HEK293 (cell line): Measurements from ENCODE around the gene TSC2.

ENCODE experiments used
- CTCF ChIA-PET: fragments of 350-600 bp; formaldehyde crosslinking; extraction: SDS; loops from one replicate; lab custom pipeline; 2021; ENCODE audit warnings: antibody characterized with exemption; lab: Yijun Ruan, JAX
- POLR2A ChIA-PET: fragments of 300-600 bp; formaldehyde crosslinking; extraction: SDS; loops from one replicate; lab custom pipeline; 2020; ENCODE audit warnings: antibody characterized with exemption, inconsistent platforms; lab: Yijun Ruan, JAX
- H3K27ac ChIP-seq: fragments of 200-500 bp; sonication (Bioruptor generic); 2 replicates; pipeline ENCODE4 v1.5.1; 2014; ENCODE audit warnings: low read depth, low read length, control low read depth, inconsistent platforms; ENCODE audit errors: extremely low read depth
- H3K36me3 ChIP-seq, 2 experiments: fragments of 200-500 bp in 1 of 2; sonication (Bioruptor generic) in 1 of 2; 1 replicate in 1 of 2; 2 replicates in 1 of 2; pipeline ENCODE4 v1.5.1; 2014 to 2017; ENCODE audit warnings: inconsistent platforms in 2 of 2, low read length in 2 of 2; ENCODE audit not compliant: control insufficient read depth in 2 of 2, insufficient read depth in 1 of 2
- H3K4me1 ChIP-seq: fragments of 200-500 bp; sonication (Bioruptor generic); 2 replicates; pipeline ENCODE4 v1.5.1; 2014; ENCODE audit warnings: mild to moderate bottlenecking, low read length, inconsistent platforms; ENCODE audit not compliant: control insufficient read depth, insufficient read depth
- H3K4me3 ChIP-seq: 2 replicates; pipeline ENCODE4 v1.5.1; 2011; ENCODE audit warnings: low read depth, mild to moderate bottlenecking, control low read depth, low read length, moderate library complexity
- H3K9me3 ChIP-seq: fragments of 200-500 bp; sonication (Bioruptor generic); 2 replicates; pipeline ENCODE4 v1.5.1; 2014; ENCODE audit warnings: low read depth, low read length, inconsistent platforms; ENCODE audit not compliant: control insufficient read depth, insufficient read depth
- BCL11A ChIP-seq: fragments of 450-650 bp; formaldehyde crosslinking; IDR thresholded peaks from 2 replicates; pipeline ENCODE4 v1.5.1; 2016; ENCODE audit warnings: low read depth, missing biosample characterization, missing genetic modification characterization
- GLI2 ChIP-seq: fragments of 450-650 bp; formaldehyde crosslinking; IDR thresholded peaks from 2 replicates; pipeline ENCODE4; 2017; ENCODE audit warnings: missing biosample characterization, missing genetic modification characterization, low read depth, borderline replicate concordance
- KLF10 ChIP-seq: fragments of 450-650 bp; IDR thresholded peaks from 2 replicates; pipeline ENCODE4 v1.5.1; 2018; ENCODE audit warnings: missing biosample characterization, mild to moderate bottlenecking, missing genetic modification characterization
- SETDB1 ChIP-seq: IDR thresholded peaks from one replicate; pipeline ENCODE4 v1.6.1; 2017; ENCODE audit warnings: mild to moderate bottlenecking, low read length, moderate library complexity, mixed read lengths; ENCODE audit not compliant: insufficient read length
- TRIM28 ChIP-seq: IDR thresholded peaks from 2 replicates; pipeline ENCODE4 v1.6.1; 2011; ENCODE audit warnings: low read length, control low read depth, borderline replicate concordance
- WT1 ChIP-seq: fragments of 450-650 bp; formaldehyde crosslinking; IDR thresholded peaks from 2 replicates; pipeline ENCODE4 v1.5.1; 2016; ENCODE audit warnings: missing biosample characterization, missing genetic modification characterization
- ZEB2 ChIP-seq: fragments of 450-650 bp; formaldehyde crosslinking; IDR thresholded peaks from 2 replicates; pipeline ENCODE4 v1.5.1; 2016; ENCODE audit warnings: missing biosample characterization, missing genetic modification characterization
- ZFP69B ChIP-seq: fragments of 450-650 bp; formaldehyde crosslinking; IDR thresholded peaks from 2 replicates; pipeline ENCODE4 v1.5.1; 2016; ENCODE audit warnings: missing biosample characterization, missing genetic modification characterization
- ZNF10 ChIP-seq: fragments of 450-650 bp; formaldehyde crosslinking; IDR thresholded peaks from 2 replicates; pipeline ENCODE4 v1.5.1; 2017; ENCODE audit warnings: missing biosample characterization, missing genetic modification characterization
- ZNF112 ChIP-seq: fragments of 450-650 bp; formaldehyde crosslinking; IDR thresholded peaks from 2 replicates; pipeline ENCODE4 v1.5.0; 2017; ENCODE audit warnings: missing biosample characterization, missing genetic modification characterization
- ZNF202 ChIP-seq: fragments of 450-650 bp; formaldehyde crosslinking; IDR thresholded peaks from 2 replicates; pipeline ENCODE4 v1.5.1; 2016; ENCODE audit warnings: missing biosample characterization, missing genetic modification characterization, borderline replicate concordance
- ZNF221 ChIP-seq: fragments of 450-650 bp; formaldehyde crosslinking; IDR thresholded peaks from 2 replicates; pipeline ENCODE4 v1.5.1; 2017; ENCODE audit warnings: missing biosample characterization, missing genetic modification characterization, borderline replicate concordance
- ZNF366 ChIP-seq: fragments of 450-650 bp; formaldehyde crosslinking; conservative IDR thresholded peaks from 2 replicates; pipeline ENCODE4 v1.5.1; 2016; ENCODE audit warnings: missing biosample characterization, missing genetic modification characterization
- ZNF394 ChIP-seq: fragments of 450-650 bp; formaldehyde crosslinking; IDR thresholded peaks from 2 replicates; pipeline ENCODE4 v1.5.1; 2016; ENCODE audit warnings: missing biosample characterization, missing genetic modification characterization, mild to moderate bottlenecking, moderate library complexity, borderline replicate concordance
- ZNF48 ChIP-seq: fragments of 450-650 bp; formaldehyde crosslinking; IDR thresholded peaks from 2 replicates; pipeline ENCODE4 v1.5.1; 2016; ENCODE audit warnings: missing biosample characterization, missing genetic modification characterization
- ZNF514 ChIP-seq: fragments of 450-650 bp; formaldehyde crosslinking; IDR thresholded peaks from 2 replicates; pipeline ENCODE4 v1.5.1; 2016; ENCODE audit warnings: missing biosample characterization, missing genetic modification characterization
- ZNF624 ChIP-seq: fragments of 450-650 bp; formaldehyde crosslinking; IDR thresholded peaks from 2 replicates; pipeline ENCODE4 v1.5.1; 2017; ENCODE audit warnings: missing biosample characterization, missing genetic modification characterization
- ZSCAN30 ChIP-seq: fragments of 450-650 bp; IDR thresholded peaks from 2 replicates; pipeline ENCODE4 v1.5.1; 2018; ENCODE audit warnings: missing biosample characterization, mild to moderate bottlenecking, missing genetic modification characterization, moderate library complexity
- TF ChIP-seq, protein P1 (sequence below): fragments of 450-650 bp; formaldehyde crosslinking; IDR thresholded peaks from 2 replicates; pipeline ENCODE4 v1.5.1; 2016; ENCODE audit warnings: missing biosample characterization, missing genetic modification characterization
- TF ChIP-seq, protein P2 (sequence below): fragments of 450-650 bp; formaldehyde crosslinking; IDR thresholded peaks from 2 replicates; pipeline ENCODE4 v1.5.1; 2016; ENCODE audit warnings: missing biosample characterization, missing genetic modification characterization
- TF ChIP-seq, protein P3 (sequence below): fragments of 450-650 bp; formaldehyde crosslinking; IDR thresholded peaks from 2 replicates; pipeline ENCODE4 v1.5.1; 2016; ENCODE audit warnings: missing biosample characterization, missing genetic modification characterization
- TF ChIP-seq, protein P4 (sequence below): fragments of 450-650 bp; formaldehyde crosslinking; IDR thresholded peaks from 2 replicates; pipeline ENCODE4 v1.5.1; 2016; ENCODE audit warnings: missing biosample characterization, missing genetic modification characterization
- TF ChIP-seq, protein P5 (sequence below): fragments of 450-650 bp; formaldehyde crosslinking; IDR thresholded peaks from 2 replicates; pipeline ENCODE4 v1.5.1; 2016; ENCODE audit warnings: missing biosample characterization, missing genetic modification characterization
- TF ChIP-seq, protein P6 (sequence below): fragments of 450-650 bp; formaldehyde crosslinking; IDR thresholded peaks from 2 replicates; pipeline ENCODE4 v1.5.1; 2016; ENCODE audit warnings: missing biosample characterization, missing genetic modification characterization, borderline replicate concordance

Gene TSC2

DNA sequence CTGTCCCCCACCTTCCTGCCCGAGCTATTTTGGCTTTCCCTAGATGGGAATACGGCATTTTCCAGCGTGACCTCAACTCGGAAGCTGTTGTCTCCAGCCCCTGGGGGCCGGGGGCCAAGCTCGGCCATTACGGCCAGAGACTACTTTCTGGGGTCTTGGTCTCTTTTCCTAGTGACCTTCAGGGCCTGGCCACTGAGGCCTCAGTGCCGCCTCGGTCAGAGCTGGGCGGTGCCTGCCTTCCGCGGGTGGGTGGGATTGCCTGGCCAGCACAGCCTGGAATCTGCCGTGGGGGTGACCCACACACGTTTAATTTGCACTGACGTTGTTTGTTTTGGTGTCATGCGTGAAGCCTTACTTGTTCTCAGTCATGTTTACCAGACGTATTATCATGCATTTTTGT, 29.2 kb downstream of the TSC2 start:
- H3K4me3 ChIP-seq = no peak overlapping the region
- H3K36me3 ChIP-seq = peaks cover 0 to 89% of the 10 kb centered on the region in 2 experiments; a peak in 1 of 3 replicates
- CTCF ChIA-PET = no interaction called here
- H3K9me3 ChIP-seq = no peaks in the 10 kb centered on the region
- no peak overlapping the region for H3K27ac ChIP-seq
- POLR2A ChIA-PET = interaction anchor here (0.6 kb wide), 1 partner anchor 9 kb away, joined by 3 read pairs; no protein-coding TSS in a partner anchor
- no peak for TF ChIP-seq ZSCAN30 (tag by site-specific recombination)
- TF ChIP-seq SETDB1 = no peak
- TF ChIP-seq, protein P1, sequence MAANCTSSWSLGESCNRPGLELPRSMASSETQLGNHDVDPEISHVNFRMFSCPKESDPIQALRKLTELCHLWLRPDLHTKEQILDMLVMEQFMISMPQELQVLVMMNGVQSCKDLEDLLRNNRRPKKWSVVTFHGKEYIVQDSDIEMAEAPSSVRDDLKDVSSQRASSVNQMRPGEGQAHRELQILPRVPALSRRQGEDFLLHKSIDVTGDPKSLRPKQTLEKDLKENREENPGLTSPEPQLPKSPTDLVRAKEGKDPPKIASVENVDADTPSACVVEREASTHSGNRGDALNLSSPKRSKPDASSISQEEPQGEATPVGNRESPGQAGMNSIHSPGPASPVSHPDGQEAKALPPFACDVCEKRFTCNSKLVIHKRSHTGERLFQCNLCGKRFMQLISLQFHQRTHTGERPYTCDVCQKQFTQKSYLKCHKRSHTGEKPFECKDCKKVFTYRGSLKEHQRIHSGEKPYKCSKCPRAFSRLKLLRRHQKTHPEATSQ = no peak
- TF ChIP-seq, protein P2, sequence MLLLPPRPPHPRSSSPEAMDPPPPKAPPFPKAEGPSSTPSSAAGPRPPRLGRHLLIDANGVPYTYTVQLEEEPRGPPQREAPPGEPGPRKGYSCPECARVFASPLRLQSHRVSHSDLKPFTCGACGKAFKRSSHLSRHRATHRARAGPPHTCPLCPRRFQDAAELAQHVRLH (tag by site-specific recombination) = no peak
- no peak for TF ChIP-seq WT1
- no peaks in the 10 kb centered on the region for H3K4me1 ChIP-seq

DNA sequence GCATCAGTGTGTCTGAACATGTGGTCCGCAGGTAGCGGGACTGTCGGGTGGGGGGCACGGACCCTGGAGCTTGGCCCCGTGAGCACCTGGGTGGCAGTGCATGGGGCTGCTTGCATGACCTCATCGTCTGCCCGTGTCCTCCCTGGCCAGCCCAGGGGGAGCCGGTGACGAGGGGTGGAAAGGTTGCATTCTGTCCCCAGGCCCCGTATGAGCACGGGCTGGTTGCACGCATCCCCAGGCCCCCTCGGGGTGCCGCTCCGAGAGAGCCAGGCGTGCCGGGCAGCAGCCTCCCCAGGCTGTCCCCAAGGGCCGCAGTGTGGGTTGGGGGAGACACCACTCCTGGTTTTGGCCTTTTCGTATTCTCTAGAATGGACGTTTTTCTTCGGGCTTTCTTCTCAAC, 29.9 kb downstream of the TSC2 start:
- ChIA-PET POLR2A (interaction anchor here (0.6 kb wide), 1 partner anchor 78 kb away, joined by 3 read pairs; the partner anchor contains the start of gene TRAF7), CTCF (interaction anchor here (0.6 kb wide), 1 partner anchor 12 kb away, joined by 3 read pairs; no protein-coding TSS in a partner anchor)
- TF ChIP-seq ZNF514 (tag by site-specific recombination) = no peak
- TF ChIP-seq, protein P3, sequence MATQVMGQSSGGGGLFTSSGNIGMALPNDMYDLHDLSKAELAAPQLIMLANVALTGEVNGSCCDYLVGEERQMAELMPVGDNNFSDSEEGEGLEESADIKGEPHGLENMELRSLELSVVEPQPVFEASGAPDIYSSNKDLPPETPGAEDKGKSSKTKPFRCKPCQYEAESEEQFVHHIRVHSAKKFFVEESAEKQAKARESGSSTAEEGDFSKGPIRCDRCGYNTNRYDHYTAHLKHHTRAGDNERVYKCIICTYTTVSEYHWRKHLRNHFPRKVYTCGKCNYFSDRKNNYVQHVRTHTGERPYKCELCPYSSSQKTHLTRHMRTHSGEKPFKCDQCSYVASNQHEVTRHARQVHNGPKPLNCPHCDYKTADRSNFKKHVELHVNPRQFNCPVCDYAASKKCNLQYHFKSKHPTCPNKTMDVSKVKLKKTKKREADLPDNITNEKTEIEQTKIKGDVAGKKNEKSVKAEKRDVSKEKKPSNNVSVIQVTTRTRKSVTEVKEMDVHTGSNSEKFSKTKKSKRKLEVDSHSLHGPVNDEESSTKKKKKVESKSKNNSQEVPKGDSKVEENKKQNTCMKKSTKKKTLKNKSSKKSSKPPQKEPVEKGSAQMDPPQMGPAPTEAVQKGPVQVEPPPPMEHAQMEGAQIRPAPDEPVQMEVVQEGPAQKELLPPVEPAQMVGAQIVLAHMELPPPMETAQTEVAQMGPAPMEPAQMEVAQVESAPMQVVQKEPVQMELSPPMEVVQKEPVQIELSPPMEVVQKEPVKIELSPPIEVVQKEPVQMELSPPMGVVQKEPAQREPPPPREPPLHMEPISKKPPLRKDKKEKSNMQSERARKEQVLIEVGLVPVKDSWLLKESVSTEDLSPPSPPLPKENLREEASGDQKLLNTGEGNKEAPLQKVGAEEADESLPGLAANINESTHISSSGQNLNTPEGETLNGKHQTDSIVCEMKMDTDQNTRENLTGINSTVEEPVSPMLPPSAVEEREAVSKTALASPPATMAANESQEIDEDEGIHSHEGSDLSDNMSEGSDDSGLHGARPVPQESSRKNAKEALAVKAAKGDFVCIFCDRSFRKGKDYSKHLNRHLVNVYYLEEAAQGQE (tag by site-specific recombination) = no peak
- TF ChIP-seq, protein P4, sequence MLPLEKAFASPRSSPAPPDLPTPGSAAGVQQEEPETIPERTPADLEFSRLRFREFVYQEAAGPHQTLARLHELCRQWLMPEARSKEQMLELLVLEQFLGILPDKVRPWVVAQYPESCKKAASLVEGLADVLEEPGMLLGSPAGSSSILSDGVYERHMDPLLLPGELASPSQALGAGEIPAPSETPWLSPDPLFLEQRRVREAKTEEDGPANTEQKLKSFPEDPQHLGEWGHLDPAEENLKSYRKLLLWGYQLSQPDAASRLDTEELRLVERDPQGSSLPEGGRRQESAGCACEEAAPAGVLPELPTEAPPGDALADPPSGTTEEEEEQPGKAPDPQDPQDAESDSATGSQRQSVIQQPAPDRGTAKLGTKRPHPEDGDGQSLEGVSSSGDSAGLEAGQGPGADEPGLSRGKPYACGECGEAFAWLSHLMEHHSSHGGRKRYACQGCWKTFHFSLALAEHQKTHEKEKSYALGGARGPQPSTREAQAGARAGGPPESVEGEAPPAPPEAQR (tag by site-specific recombination) = no peak
- TF ChIP-seq TRIM28 = no peak
- TF ChIP-seq, protein P5, sequence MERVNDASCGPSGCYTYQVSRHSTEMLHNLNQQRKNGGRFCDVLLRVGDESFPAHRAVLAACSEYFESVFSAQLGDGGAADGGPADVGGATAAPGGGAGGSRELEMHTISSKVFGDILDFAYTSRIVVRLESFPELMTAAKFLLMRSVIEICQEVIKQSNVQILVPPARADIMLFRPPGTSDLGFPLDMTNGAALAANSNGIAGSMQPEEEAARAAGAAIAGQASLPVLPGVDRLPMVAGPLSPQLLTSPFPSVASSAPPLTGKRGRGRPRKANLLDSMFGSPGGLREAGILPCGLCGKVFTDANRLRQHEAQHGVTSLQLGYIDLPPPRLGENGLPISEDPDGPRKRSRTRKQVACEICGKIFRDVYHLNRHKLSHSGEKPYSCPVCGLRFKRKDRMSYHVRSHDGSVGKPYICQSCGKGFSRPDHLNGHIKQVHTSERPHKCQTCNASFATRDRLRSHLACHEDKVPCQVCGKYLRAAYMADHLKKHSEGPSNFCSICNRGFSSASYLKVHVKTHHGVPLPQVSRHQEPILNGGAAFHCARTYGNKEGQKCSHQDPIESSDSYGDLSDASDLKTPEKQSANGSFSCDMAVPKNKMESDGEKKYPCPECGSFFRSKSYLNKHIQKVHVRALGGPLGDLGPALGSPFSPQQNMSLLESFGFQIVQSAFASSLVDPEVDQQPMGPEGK (tag by site-specific recombination) = no peak
- no peak for TF ChIP-seq ZFP69B (tag by site-specific recombination)
- TF ChIP-seq ZNF112 (tag by site-specific recombination) = no peak
- no peak for TF ChIP-seq ZEB2 (tag by site-specific recombination)
- TF ChIP-seq ZNF10 (tag by site-specific recombination) = no peak
- TF ChIP-seq, protein P6, sequence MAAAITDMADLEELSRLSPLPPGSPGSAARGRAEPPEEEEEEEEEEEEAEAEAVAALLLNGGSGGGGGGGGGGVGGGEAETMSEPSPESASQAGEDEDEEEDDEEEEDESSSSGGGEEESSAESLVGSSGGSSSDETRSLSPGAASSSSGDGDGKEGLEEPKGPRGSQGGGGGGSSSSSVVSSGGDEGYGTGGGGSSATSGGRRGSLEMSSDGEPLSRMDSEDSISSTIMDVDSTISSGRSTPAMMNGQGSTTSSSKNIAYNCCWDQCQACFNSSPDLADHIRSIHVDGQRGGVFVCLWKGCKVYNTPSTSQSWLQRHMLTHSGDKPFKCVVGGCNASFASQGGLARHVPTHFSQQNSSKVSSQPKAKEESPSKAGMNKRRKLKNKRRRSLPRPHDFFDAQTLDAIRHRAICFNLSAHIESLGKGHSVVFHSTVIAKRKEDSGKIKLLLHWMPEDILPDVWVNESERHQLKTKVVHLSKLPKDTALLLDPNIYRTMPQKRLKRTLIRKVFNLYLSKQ (tag by site-specific recombination) = no peak
- TF ChIP-seq ZNF221 = no peak
- no peak for TF ChIP-seq ZNF202
- TF ChIP-seq GLI2 (tag by site-specific recombination) = no peak
- TF ChIP-seq KLF10 = no peak
- TF ChIP-seq ZNF624 = no peak
- TF ChIP-seq BCL11A = no peak
- no peak for TF ChIP-seq ZNF366 (tag by site-specific recombination)
- TF ChIP-seq ZNF48 (tag by site-specific recombination) = no peak
- TF ChIP-seq ZNF394 (tag by site-specific recombination) = no peak
- H3K4me1 ChIP-seq = no peaks in the 10 kb centered on the region
- no peak overlapping the region for H3K4me3 ChIP-seq
- H3K36me3 ChIP-seq = peaks cover 0 to 89% of the 10 kb centered on the region in 2 experiments; a peak in 1 of 3 replicates
- H3K27ac ChIP-seq = no peak overlapping the region
- H3K9me3 ChIP-seq = no peaks in the 10 kb centered on the region
